ENCODE measurements around the gene ZNF234.
"Not testable (repeated sequence)": the region's sequence is repeated elsewhere in the genome, so short reads cannot be mapped to it uniquely, and the experiment has no call there.

Gene ZNF234

DNA sequence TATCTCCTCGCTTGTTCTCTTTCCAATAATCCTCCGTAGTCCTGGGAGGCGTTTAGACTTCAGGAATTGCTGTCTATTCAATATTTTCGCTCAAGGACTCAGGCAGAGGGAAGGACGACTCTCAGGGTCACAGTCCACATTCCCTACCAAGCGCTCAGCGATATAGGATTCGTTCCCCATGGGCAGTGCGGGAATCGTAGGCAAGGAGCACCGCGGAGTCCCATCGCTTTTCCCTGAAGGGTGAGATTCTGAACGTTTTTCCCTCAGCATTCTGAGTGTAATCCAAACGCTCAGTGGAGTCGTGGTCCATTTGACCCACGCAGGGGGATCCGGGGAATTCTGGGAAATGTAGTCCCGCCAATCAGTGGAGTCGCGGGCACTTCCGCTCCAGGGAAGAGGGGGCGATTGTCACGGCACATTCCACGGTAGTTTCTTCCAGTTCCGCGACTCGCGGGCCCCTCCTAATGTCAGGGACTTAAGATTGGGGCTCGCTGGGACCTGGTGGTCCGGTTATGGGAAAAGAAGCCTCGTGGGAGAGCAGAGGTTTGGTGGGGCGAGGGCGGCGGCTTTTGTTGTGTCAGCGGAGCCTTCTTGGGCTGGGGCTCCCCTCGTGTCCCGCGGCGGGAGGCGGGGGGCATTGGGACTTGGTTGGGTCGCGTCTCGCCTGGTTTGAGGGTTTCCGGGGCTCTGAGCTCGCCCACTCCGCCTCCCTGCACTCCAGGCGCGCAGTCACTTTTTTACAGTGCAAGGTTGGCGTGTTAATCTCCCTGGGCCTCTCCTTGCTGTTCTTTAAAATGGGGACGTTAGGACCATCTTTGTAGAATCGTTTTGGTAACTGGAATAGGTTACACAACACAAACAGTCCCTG lies at the start of gene ZNF234:
ZNF234 (plus strand) TSS at position 364 of the 868 bp plus-strand sequence. CDS start 3,079 bp downstream, outside the sequence.
- Mint-ChIP-seq H3K9me3 (peaks cover 10% of the 10 kb centered on the region), H3K36me3 (peaks cover 20% of the 10 kb centered on the region), H3K4me3 (peak within 1 kb of the TSS; percentile 97), H3K4me1 (peaks cover 14% of the 10 kb centered on the region), H3K27ac (peak within 1 kb of the TSS; percentile 97)
- ATAC-seq = peak; percentile 93
- DNase-seq (ENCODE audit: low spot score in 2 of 2) = peak; percentile 40 to 80

DNA sequence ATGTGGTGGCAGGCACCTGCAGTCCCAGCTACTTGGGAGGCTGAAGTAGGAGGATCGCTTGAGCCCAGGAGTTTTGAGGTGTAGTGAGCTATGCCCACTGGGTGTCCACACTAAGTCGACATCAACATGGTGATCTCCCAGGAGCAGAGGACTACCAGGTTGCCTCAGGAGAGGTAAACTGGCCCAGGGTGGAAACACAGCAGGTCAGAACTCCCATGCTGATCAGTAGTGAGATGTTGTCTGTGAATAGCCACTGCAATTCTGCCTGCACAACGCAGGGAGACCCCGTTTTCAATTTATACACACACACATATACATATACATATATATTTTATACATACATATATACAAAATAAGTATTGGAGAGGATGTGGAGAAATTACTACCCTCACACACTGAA lies 49.2 kb upstream of the ZNF234 start:
- peaks cover 11% of the 10 kb centered on the region for H3K4me1 Mint-ChIP-seq
- DNase-seq (ENCODE audit: low spot score in 2 of 2) (no peak), ATAC-seq (no peak)
- no peaks in the 10 kb centered on the region for H3K9me3 Mint-ChIP-seq
- H3K36me3 Mint-ChIP-seq = peaks cover 22% of the 10 kb centered on the region
- no peak overlapping the region for H3K4me3 Mint-ChIP-seq
- H3K27ac Mint-ChIP-seq = no peak overlapping the region

DNA sequence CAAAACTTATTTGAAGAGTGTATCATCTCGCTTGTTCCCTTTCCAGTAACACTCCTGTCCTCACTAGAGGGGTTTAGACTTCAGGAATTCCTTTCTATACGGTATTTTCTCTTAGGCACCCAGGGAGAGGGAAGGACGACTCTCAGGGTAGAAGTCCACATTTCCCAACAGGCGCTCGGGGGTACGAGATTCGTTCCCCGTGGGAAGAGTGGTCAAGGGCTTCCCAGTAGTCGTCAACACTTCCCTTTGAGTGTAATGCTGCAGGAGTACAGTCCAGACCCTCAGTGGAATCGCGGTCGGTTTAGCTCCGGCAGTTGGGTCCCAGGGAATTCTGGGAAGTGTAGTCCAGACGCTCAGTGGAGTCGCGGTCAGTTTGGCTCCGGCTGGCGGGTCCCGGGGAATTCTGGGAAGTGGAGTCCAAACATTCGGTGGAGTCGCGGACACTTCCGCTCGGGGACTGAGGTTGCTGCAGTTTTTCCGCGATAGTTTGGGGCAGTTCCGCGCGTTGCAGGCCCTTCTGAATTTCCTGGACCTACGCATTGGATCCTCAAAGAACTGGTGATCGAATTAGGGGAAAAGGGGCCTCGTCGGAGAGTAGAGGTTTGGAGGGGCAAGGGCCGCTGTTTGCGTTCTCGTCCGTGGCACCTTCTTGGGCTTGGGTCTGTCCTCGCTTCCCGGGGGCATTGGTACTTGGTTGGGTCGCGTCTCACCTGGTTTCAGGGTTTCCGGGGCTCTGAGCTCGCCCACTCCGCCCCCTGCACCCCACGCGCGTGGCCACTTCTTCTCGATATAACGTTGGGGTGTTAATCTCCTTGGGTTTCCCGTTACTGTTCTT lies 47.2 kb upstream of the ZNF234 start, which contains the start of gene ZNF224:
ZNF224 (plus strand) TSS at position 431 of the 835 bp plus-strand sequence. CDS start 3,513 bp downstream, outside the sequence.
- DNase-seq (ENCODE audit: low spot score in 2 of 2) (peak; percentile 64 to 88), ATAC-seq (peak; percentile 93)
- Mint-ChIP-seq H3K27ac (peak within 1 kb of the TSS; percentile 94), H3K4me1 (peaks cover 14% of the 10 kb centered on the region), H3K4me3 (peak within 1 kb of the TSS; percentile 96), H3K36me3 (peaks cover 42% of the 10 kb centered on the region), H3K9me3 (peaks cover 2% of the 10 kb centered on the region)

DNA sequence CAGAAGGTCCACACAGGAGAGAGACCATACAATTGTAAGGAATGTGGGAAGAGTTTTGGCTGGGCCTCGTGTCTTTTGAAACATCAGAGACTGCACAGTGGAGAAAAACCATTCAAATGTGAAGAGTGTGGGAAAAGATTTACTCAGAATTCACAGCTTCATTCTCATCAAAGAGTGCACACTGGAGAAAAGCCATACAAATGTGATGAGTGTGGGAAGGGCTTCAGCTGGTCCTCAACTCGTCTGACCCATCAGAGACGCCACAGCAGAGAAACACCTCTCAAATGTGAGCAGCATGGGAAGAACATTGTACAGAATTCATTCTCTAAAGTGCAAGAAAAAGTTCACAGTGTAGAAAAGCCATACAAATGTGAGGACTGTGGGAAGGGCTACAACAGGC lies 33.6 kb upstream of the ZNF234 start:
- ATAC-seq = no peak
- Mint-ChIP-seq H3K4me3 (no peak overlapping the region), H3K9me3 (peaks cover 36% of the 10 kb centered on the region), H3K4me1 (peaks cover 6% of the 10 kb centered on the region), H3K36me3 (peaks cover 47% of the 10 kb centered on the region), H3K27ac (no peak overlapping the region)
- DNase-seq (ENCODE audit: low spot score in 2 of 2) = no peak

DNA sequence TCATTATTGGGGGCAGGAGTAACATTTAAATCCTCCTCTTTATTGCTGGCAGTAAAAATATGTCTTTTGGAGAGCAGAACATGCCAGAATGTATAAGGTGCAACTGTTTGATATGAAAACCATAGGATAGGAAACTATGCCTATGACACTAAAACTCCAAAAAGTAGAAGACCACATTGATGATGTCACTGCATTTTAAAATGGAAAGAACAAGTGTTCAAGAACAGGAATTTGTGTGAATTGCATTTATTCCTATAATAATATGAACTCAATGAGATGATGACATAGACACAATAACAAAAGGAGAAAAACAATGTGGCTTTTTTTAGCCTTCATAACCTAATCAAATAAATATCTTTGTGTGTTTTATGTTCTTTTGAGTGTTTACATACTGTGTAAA lies 31.9 kb upstream of the ZNF234 start:
- peaks cover 36% of the 10 kb centered on the region for H3K36me3 Mint-ChIP-seq
- ATAC-seq (no peak), DNase-seq (ENCODE audit: low spot score in 2 of 2) (no peak)
- peaks cover 12% of the 10 kb centered on the region for H3K4me1 Mint-ChIP-seq
- H3K27ac Mint-ChIP-seq = no peak overlapping the region
- H3K4me3 Mint-ChIP-seq = no peak overlapping the region
- H3K9me3 Mint-ChIP-seq = peaks cover 30% of the 10 kb centered on the region

DNA sequence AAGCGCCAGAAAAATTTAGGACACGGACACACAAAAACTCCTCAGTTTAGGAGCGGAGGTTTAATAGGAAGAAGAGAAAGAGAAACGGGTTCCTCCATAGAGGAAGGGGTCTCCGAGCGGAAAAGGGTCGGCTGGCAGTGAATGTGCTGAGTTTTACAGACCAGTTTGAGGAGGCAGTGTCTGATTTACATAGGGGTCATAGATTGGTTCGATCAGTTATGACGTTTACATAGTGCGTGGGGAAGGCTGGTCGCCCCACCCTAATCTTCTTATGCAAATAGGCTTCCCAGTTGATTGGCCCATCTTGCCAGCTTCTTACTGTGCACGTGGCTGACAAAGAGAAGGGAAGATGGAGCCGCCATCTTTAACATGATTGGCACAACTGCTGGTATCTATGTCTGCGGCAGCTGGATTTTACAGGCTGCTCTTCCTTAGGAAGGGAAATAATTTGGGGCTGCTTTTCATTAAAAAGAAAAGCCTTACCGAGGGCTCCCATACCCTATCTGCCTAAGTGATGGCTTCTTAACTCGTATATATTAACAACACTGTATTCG lies 29.4 kb upstream of the ZNF234 start:
- H3K4me3 Mint-ChIP-seq = peak overlapping the region; percentile 94
- no peak for ATAC-seq
- peaks cover 12% of the 10 kb centered on the region for H3K4me1 Mint-ChIP-seq
- H3K9me3 Mint-ChIP-seq = peaks cover 25% of the 10 kb centered on the region
- H3K36me3 Mint-ChIP-seq = peaks cover 25% of the 10 kb centered on the region
- no peak overlapping the region for H3K27ac Mint-ChIP-seq
- DNase-seq (ENCODE audit: low spot score in 2 of 2) = no peak

DNA sequence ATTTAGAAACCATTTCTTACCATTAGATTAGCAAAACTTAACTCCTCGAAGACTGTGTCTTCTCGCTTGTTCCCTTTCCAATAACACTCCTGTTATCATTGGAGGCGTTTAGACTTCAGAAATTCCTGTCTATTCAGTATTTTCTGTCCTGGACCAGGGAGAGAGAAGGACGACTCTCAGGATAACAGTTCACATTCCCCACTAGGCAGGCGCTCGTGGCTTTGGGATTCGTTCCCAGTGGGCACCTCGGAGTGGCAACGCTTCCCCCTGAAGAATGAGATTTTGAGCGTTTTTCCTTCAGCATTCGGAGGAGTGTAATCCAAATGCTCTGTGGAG lies 28.6 kb upstream of the ZNF234 start:
- Mint-ChIP-seq H3K9me3 (peaks cover 17% of the 10 kb centered on the region), H3K4me1 (peaks cover 12% of the 10 kb centered on the region), H3K4me3 (peak overlapping the region; percentile 94), H3K36me3 (peaks cover 26% of the 10 kb centered on the region), H3K27ac (peak overlapping the region; percentile 93)
- DNase-seq (ENCODE audit: low spot score in 2 of 2) (no peak), ATAC-seq (no peak)

DNA sequence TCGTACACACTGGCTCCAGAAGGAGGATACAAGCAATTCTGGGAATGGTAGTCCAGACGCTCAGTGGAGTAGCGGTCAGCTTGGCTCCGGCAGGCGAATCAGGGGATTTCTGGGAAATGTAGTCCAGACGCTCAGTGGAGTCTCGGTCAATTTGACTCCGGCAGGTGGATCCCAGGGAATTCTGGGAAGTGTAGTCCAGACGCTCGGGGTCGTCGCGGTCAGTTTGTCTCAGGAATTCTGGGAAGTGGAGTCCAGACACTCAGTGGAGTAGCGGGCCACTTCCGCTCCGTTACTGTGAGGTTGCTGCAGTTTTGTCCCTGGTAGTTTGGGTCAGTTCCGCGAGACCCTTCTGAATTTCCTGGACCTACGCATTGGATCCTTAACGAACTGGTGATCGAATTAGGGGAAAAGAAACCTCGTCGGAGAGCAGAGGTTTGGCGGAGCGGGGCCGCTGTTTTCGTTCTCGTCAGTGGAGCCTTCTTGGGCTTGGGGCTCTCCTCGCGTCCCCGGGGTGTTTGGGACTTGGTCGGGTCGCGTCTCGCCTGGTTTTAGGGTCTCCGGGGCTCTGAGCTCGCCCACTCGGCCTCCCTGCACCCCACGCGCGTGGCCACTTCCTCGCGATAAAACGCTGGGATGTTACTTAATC lies 28.1 kb upstream of the ZNF234 start, which contains the start of gene ZNF225:
ZNF225 (plus strand) TSS at position 262 of the 646 bp plus-strand sequence. CDS start 2,429 bp downstream, outside the sequence.
- peak within 1 kb of the TSS; percentile 94 for H3K4me3 Mint-ChIP-seq
- peak within 1 kb of the TSS; percentile 93 for H3K27ac Mint-ChIP-seq
- peak; percentile 60 to 90 for DNase-seq (ENCODE audit: low spot score in 2 of 2)
- H3K4me1 Mint-ChIP-seq = peaks cover 12% of the 10 kb centered on the region
- ATAC-seq = peak; percentile 94
- H3K9me3 Mint-ChIP-seq = peaks cover 13% of the 10 kb centered on the region
- H3K36me3 Mint-ChIP-seq = peaks cover 31% of the 10 kb centered on the region

DNA sequence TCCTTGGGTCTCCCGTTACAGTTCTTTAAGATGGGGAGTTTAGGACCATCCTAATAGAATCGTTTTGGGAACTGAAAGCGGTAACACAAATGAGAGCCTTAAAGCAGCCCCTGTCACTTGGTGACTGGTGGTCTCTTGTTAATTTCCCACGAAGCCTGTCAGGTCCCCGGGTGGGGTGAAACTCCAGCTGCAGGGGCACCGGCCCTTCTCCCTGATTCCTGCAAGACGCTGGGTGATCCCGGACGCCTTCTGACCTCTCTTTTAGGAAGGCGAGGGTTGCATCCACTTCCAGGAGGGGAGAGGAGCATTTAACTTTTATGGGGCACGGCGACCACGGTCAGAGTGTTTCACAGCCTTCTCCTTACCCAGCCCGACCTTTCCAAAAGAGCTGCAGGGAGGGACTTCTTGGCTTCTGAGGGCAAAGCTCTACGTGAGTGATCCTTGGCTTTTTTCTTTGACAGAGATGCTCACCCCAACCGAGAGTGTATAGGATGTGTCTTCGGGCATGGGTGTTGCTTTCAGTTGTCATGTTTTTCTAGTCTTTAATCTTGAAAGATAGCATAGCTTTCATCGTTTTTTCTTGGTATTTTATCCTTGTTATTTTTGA lies 27.5 kb upstream of the ZNF234 start:
- Mint-ChIP-seq H3K4me3 (peak overlapping the region; percentile 94), H3K27ac (peak overlapping the region; percentile 93), H3K9me3 (peaks cover 13% of the 10 kb centered on the region), H3K4me1 (peaks cover 12% of the 10 kb centered on the region), H3K36me3 (peaks cover 37% of the 10 kb centered on the region)
- ATAC-seq = peak; percentile 19
- peak in 1 of 2 donors; percentile 54 for DNase-seq (ENCODE audit: low spot score in 2 of 2)

DNA sequence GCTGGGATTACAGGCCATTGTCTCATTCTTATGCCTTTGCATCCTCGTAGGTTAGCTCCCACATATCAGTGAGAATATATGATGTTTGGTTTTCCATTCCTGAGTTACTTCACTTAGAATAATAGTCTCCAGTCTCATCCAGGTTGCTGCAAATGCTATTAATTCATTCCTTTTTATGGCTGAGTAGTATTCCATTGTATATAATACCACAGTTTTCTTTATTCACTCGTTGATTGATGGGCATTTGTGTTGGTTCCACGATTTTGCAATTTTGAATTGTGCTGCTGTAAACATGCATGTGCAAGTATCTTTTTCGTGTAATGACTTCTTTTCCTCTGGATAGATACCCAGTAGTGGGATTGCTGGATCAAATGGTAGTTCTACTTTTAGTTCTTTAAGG lies 20.2 kb upstream of the ZNF234 start:
- DNase-seq (ENCODE audit: low spot score in 2 of 2); H3K4me3 Mint-ChIP-seq; H3K27ac Mint-ChIP-seq; ATAC-seq; H3K4me1 Mint-ChIP-seq: not testable (repeated sequence)
- peaks cover 30% of the 10 kb centered on the region for H3K9me3 Mint-ChIP-seq
- peaks cover 96% of the 10 kb centered on the region for H3K36me3 Mint-ChIP-seq

DNA sequence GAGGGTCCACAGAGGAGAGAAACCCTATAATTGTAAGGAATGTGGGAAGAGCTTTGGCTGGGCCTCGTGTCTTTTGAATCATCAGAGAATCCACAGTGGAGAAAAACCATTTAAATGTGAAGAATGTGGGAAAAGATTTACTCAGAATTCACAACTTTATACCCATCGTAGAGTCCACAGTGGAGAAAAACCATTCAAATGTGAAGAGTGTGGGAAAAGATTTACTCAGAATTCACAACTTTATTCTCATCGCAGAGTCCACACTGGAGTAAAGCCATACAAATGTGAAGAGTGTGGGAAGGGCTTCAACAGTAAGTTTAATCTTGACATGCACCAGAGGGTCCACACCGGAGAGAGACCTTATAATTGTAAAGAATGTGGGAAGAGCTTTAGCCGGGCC lies 9.4 kb upstream of the ZNF234 start:
- no peaks in the 10 kb centered on the region for H3K4me1 Mint-ChIP-seq

DNA sequence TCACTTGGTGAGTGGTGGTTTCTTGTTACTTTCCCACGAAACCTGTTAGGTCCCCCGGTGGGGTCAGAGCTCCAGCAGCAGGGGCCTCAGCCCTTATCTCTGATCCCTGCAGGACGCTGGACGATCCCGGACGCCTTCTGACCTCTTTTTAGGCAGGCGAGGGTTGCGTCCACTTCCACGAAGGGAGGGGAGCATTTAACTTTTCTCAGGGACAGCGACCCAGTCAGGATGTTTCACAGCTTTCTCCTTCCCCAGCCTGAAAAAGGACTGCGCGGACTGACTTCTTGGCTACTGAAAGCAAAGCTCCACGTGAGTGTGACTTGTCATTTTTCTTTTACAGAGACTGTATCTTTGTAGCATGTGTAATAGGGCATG lies 692 bp downstream of the ZNF234 start:
- DNase-seq (ENCODE audit: low spot score in 2 of 2) (no peak), ATAC-seq (peak; percentile 46)
- peak overlapping the region; percentile 97 for H3K4me3 Mint-ChIP-seq
- H3K27ac Mint-ChIP-seq = peak overlapping the region; percentile 97
- peaks cover 14% of the 10 kb centered on the region for H3K4me1 Mint-ChIP-seq
- H3K9me3 Mint-ChIP-seq = peaks cover 8% of the 10 kb centered on the region
- peaks cover 23% of the 10 kb centered on the region for H3K36me3 Mint-ChIP-seq

More for the DNA sequence above, 9.4 kb upstream of the ZNF234 start:
- Mint-ChIP-seq H3K36me3 (peaks cover 25% of the 10 kb centered on the region), H3K27ac (no peak overlapping the region), H3K9me3 (peaks cover 14% of the 10 kb centered on the region), H3K4me3 (no peak overlapping the region)
- no peak for DNase-seq (ENCODE audit: low spot score in 2 of 2)
- no peak for ATAC-seq

DNA sequence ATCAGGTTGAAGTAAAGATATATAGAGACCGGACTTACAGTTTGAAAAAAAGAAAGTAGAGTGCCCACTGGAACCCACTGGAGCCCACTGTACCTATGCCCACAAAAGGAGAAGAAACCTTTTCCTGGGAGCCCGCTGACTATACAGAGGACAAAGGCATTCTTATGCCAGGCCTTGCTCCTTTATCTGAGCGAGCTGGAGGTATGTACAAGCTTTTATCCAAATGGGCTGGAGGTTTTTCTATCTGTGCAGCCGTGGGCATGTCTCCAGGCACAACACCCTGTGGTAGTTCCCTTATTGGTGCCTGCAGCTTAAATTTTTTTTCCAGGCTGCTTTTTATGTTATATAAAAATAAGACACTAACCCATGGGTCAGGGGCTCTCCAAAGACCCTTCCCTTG lies 8.4 kb downstream of the ZNF234 start:
- no peak overlapping the region for H3K27ac Mint-ChIP-seq
- H3K4me1 Mint-ChIP-seq = no peaks in the 10 kb centered on the region
- peaks cover 90% of the 10 kb centered on the region for H3K36me3 Mint-ChIP-seq
- H3K4me3 Mint-ChIP-seq = no peak overlapping the region
- DNase-seq (ENCODE audit: low spot score in 2 of 2) (no peak), ATAC-seq (no peak)
- H3K9me3 Mint-ChIP-seq = peaks cover 15% of the 10 kb centered on the region

DNA sequence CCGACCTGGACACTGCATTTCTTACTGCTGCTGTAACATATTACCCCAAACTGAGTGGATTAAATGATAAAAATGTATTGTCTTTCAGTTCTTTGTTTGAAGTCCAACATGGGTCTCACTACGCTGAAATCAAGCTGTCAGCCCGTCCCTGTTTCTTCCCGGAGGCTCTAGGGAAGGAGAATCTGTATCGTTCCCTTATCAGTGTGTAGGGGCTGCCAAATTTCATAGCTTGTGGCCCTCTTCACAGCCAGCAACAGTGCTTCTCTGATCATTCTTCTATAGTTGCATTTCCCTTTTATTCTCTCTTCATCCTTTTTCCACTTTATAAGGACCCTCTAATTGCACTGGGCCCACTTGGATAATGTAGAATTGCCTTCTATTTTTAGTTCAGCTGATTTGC lies 10.1 kb downstream of the ZNF234 start:
- Mint-ChIP-seq H3K36me3 (peaks cover 83% of the 10 kb centered on the region), H3K4me1 (no peaks in the 10 kb centered on the region)

More for the DNA sequence above, 10.1 kb downstream of the ZNF234 start:
- DNase-seq (ENCODE audit: low spot score in 2 of 2) = no peak
- no peak overlapping the region for H3K27ac Mint-ChIP-seq
- no peak for ATAC-seq
- H3K9me3 Mint-ChIP-seq = peaks cover 26% of the 10 kb centered on the region
- no peak overlapping the region for H3K4me3 Mint-ChIP-seq
